HG02623 (cell line): Measurements from ENCODE around the gene TLE2.
"Not testable (repeated sequence)": the region's sequence is repeated elsewhere in the genome, so short reads cannot be mapped to it uniquely, and the experiment has no call there.

Experiments used
- ATAC-seq: cut with Tn5 transposase; IDR thresholded peaks from one replicate; pipeline ENCODE4 v1.9.1; 2021; ENCODE audit warnings: moderate library complexity; ENCODE audit not compliant: unreplicated experiment

TLE2 gene

DNA sequence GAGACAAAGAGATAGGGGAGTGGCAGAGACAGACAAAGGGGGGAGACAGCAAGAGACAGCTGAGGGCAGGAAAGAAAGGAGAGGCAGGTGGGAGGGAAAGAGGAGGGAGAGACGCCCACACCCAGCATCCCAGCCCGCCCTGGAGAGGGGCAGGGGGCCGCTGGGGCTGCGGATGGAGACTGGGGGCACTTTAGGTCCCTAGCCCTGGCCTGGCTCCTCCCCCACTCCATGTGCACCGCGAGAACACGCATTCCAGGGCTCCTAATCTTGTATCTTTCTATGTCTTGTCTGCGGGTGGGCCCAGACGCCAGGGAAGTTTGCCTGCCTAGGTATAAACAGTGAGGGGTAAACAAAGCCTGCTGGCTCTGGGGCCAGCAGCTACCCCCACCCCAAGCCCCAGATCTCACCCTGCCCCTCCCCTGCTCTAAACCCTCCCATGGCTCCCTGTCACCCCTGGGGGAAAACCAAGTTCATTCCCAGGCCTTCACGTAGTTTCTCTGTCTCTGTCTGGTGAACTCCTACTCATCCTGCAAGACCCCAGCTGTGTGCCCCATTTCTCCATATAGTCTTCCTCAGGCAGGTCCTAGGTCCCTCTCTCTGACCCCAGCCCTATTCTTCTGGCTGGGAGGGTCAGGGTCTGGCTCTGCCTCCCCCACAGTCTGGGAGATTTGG, 27.5 kb upstream of the TLE2 start:
- no peak for ATAC-seq

DNA sequence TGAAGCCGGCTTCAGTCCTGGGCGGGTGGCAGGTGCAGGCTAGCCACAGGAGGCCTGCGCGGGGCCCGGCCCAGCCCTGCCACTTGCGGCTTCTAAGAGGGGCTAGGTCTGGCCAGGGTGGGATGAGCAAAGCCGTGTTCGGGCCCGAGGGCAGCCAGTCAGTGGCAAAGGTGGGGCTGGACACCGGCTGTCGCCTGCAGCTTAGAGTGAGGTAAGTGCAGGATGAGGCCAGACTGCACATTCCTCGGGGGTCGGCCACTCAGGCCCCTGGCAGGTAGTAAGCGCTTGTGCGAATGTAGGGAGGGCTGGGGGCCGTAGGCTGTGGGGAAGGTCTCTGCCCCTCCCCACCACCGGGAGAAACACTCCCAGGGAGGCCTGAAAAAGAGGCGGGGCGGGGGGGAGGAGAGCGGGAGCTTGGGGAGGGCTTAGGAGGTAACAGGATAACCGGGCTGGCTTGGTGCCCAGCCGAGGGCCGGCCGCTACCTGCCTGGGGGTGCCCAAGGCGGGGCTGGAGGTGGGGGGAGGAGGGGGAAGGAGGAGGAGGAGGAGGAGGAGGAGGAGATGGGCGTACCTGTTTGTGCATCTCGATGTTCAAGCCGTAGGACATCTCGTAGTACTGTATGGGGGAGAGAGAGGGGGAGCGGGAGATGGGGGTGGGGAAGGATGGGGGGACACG, 26.8 kb upstream of the TLE2 start:
- no peak for ATAC-seq

DNA sequence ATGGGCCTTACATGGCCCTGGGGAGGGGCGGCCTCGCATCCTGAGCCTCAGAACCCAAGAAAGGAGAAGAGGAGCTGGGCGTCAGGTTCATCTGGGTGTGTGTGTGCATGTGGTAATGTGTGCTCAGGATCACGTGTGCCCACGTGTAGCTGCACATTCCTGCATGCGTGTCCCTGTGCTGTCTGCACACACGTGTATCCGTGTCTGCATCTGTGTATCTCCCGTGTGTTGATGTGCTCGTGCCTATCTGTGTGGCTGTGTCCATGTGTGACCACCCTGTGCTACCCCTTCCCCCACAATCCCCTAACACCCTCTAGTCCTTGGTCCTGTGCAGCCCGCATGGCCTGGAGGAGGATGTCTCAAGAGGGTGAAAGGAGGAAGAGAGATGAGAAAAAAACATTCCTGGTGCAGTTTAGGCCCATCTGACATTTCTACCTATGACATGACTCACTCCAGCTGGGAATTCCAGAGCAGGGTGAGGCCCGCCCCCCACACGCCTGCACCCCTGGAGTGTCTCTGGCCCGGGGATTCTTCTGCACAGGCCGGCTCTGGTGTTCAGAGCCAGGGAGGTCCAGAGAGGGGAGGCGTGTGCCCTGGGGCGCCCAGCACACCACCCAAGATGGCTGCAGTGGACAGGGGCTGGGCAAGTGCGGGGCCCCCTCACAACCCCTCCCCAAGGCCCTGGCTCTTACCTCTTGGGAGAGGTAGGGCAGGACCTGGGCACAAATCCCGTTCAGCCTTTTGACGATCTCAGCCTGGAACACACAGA, 26.1 kb upstream of the TLE2 start:
- no peak for ATAC-seq

DNA sequence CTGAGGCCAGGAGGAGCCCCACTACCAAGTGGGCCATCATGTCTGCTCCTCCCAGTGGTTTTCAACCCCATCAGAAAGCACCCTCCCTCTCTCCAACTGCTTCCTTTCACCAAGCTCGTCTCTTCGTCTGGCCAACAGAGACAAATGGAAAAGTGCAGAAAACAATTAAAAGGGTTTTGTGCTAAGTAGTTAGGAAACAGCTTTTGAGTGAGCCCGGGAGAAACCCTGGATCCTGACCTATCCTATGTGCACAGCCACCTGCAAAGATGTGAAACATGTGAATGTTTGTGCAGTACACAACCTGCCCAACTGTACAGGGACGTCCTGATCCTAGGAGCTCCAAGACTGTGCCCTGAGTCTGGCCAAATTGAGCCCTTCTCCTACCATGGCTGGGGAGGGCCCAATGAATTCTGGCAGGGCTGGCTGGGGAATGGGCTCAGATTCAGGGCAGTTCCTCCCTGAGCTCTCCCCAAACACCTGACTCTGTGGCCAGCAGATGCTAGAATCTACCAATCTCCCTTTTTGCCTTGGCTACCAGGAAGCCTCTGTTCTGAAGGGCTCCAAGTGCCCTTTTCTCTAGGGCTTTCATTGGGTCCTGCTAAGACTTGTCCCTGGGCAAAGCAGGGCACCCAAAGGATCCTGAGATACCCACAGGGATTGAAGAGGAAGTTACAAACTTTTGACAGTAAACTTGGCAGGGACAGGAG, 25.3 kb upstream of the TLE2 start:
- no peak for ATAC-seq

DNA sequence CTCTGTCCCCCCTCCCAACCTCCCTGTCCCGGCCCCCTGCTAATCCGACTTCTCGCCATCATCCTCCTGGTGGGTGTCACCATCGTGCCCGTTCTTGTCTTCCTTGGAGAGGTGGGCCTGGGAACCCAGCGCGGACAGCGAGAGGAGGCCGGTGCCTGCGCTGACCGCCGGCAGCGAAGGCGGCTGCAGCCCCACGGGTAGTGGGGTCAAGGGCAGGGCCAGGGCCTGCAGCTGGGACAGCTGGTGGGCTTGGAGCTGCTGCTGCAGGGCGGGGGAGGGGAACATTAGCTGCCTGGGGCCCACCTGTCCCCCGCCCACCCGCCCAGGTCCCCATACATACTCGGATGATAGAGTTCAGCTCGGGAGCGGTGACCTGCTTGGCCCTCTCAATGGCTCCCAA, 24.7 kb upstream of the TLE2 start:
- ATAC-seq = no peak

DNA sequence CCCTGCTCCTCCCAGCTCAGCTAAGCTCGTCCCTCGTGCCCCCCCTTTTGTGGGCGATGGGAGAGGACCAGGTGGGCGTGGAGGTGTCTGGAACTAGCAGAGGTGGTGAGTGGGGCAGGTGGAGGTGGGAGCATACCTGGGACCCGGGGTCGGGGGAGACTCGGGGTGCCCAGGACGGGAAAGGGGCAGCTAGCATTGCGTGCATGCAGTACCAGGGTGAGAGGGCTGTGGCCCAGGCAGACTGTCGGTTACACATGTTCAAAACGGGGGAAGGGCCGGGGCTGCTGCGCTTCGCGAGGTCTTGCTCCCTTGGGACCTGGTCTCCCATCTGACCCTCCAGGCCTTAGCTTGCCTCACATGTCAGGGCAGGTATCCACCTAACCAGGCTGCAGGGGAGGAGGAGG, 24.1 kb upstream of the TLE2 start:
- ATAC-seq = no peak

DNA sequence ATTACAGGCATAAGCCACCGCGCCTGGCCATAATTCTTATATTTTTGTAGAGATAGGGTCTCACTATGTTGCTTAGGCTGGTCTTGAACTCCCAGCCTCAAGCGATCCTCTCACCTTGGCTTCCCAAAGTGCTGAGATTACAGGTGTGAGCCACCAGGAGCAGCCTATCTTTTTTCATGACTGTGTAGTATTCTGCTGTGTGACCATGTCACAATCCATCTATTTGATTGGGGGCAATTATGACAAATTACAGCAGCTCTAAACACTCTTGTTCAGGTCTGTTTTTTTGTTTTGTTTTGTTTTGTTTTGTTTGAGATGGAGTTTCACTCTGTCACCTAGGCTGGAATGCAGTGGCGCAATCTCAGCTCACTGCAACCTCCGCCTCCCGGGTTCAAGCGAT, 20.9 kb upstream of the TLE2 start:
- ATAC-seq = not testable (repeated sequence)

DNA sequence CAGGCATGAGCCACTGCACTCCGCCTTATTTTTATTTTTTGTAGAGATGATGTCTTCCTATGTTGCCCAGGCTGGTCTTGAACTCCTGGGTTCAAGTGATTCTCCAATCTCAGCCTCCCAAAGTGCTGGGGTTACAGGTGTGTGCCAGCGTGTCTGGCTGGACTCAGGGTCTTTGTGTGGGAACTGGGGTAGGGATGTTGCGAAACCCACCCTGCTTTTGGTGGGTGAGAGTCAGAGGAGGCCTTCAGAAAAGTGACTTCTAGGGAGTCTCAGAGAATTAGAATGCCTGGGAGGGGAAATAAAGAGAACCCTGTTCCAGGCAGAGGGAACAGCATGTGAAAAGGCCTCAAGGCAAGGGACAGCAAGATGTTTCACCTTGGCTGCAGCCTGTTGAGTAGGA, 20.0 kb upstream of the TLE2 start:
- ATAC-seq = no peak

DNA sequence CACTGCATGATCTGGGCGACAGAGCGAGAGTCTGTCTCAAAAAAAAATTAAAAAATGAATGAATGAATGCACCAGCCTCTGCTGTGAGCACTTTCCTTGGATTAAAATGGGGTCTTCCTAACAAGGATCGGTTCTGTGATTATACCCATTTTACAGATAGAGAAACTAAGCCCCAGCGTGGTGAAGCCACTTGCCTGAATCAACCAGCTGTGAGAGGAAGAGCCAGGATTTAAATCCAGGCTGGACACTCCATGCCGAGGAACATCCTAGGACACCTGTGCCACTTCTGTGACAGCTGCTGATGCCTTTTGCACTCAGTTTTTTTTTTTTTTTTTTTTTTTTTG, 19.1 kb upstream of the TLE2 start:
- no peak for ATAC-seq

DNA sequence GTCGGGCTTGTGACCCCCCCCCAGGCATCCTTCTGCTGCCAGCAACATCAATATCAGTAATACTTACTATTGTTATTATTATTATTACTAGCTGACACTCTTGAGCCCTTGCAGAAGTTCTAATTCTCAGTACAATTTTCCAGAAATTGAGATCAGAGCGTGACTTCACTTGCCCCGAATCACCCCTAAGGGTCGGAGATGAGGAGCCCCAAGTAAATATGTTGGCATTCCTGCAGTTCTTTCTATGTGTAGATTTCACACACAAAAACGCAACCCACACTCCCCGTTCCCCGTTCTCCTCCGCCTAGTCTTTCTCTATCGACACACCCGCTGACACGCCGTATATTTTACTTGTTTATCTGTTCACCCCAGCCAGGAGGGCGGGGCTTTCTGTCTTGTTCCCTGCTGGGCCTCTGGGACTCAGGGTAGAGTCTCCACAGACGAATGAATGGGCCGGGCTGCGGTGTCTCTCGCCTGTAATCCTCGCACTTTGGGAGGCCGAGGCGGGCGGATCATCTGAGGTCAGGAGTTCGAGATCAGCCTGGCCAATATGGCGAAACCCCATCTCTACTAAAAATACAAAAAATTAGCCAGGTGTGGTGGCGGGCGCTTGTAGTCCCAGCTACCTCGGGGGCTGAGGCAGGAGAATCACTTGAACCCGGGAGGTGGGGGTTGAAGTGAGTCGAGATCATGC, 18.6 kb upstream of the TLE2 start:
- ATAC-seq = no peak

DNA sequence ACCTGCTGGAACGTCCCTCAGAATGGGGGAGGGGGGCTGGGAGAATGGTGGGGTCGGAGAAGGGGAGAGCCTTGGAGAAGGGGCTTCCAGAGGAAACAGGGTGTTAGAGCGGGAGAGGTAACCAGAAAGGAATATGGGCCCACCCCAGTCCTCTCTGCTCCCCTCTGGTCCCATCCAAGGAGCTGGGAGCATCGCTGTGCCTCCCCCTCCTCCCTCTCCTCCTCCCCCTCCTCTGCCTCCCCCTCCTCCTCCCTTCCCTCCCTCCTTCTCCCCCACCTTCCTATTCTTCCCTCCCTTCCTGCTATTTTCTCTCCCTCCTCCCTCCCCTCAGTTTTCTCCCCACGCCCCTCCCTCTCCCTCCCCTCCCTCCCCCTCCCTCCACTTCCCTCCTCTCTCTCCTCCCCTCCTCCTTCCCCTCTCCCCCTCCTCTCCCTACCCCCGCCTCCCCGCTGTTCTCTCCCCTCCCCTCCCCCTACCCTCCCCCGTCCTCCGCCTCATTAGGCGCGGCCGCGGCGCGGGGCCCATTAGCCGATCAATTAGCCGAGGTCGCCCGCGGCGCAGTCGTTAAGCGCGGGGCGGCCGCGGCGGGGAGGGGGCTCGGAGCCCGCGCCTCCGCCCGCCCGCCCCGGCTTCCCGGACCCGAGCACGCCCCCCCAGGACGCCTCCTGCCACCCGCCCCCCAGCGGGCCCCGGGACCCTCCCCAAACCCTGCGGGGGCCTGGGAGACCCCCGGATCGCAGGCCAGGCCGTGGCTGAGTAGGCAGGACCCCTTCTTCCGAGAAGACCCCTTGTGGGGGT, 17.8 kb upstream of the TLE2 start:
- ATAC-seq = no peak

DNA sequence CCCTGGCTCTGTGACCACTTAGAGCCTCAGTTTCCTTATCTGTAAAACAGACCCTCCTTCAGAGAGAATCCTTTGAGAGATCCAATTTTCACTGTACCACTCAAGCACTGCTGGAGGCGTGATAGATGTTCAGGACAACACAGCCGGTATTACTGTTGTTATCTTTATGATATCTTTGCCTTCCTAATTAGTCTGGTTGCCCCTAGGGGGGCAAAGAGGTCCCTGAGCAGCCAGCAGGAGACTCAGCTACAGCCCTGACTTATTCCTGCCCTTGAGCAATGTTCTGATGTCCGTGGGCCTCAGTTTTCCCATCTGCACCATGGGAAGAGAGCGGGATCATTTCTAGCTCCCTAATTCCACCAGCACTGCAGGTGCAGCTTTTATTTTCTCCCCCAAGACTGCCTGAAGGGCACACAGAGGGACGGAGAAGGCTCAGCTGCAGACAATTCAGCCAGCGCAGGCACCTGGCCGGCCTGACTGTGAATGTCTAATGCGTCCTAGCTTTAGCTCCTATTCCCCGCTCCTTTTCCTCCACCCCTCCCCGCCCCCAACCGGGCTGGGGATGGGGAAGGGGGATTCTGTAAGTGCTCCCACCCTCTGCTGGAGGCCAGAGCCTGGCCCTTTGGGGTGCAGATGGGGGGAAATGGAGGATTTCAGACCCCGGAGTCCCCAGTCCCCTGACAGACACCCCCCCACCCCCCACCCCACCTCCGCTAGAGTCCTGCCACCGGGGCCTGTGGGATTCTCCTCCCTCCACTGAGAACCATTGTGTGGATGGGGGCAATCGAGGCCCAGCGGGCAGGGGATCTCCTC, 17.0 kb upstream of the TLE2 start:
- no peak for ATAC-seq

DNA sequence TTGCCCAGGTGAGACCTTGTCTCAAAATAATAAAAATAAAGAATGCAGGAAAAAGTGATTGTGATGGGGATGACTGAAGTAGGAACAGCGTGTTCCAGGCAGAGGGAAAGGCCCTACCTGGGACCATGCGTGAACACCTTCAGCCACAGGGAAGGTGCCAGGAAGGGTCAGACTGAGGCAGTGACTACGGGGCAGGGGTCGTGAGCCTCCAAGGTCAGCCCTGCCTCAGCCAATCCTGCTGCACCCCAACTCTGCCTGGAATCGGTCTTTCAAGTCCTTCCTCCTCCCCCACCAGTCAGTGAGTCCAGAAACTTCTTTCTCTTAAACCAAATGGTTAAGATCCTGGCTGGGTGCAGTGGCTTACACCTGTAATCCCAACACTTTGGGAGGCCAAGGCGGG, 16.1 kb upstream of the TLE2 start:
- no peak for ATAC-seq

DNA sequence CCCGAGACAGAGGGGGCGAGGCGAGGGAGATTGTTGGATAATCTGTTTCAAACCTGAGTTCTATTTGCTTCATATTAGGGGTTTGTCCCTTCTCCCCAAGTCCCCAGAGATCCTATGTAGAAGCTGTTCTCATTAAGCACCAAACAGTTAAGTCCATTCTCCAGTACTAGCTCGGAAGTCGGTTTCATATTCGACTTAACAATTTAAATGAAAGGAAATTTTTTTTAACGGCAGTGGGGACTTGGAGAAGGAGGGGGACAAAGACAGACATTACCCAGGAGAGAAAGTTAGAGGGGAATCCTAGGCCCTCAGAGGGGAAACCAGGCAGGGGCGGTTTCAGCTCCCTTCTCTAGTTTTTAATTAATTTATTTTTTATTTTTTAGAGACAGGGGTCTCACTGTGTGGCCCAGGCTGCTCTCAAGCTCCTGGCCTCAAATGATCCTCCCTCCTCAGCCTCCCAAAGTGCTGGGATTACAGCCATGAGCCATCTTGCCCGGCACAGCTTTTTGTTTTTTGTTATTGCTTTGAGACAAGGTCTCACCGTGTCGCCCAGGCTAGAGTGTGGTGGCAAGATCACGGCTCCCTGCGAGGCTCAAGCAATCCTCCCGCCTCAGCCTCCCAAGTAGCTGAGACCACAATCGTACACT, 13.7 kb upstream of the TLE2 start:
- ATAC-seq = no peak

DNA sequence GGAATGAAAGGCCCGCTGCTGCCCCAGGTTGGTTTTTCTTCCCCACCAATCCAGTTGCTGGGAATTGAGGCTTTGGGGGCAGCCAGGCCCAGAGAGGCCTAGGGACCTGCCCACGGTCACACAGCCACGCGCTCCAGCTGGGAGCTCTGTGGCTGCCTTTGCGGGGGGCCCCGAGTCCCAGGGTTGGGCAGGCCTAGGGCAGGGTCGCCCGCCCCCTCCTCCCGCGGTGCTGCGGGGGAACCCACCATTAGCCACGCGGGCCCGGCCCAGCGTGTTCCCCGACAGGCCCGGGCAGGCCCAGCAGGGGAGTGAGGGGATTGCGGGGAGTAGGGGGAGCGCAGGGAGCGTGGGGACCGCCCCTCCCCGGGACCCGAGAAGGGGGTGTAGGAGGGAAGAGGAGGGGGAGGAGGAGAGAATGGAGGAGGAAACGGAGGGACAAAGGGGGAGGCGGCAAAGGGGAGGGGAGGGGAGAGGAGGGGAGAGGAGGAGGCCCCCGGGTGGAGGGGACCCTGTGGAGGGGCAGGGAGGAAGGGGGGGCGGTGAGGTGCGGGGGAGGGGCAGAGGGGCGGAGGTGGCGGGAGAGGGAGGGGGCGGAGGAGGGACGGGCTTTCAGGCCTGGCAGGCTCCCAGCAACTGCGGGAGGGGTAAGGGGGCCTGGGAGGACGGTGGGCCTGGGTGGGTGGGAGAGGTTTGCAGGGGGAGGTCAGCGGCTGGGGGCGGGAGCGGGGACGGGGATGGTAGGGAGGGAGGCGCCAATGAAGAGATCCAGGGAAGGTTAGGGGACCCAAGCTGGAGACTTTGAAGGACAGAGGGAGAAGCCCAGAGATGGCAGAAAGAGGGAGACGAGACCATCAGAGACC, 12.9 kb upstream of the TLE2 start:
- ATAC-seq = no peak

DNA sequence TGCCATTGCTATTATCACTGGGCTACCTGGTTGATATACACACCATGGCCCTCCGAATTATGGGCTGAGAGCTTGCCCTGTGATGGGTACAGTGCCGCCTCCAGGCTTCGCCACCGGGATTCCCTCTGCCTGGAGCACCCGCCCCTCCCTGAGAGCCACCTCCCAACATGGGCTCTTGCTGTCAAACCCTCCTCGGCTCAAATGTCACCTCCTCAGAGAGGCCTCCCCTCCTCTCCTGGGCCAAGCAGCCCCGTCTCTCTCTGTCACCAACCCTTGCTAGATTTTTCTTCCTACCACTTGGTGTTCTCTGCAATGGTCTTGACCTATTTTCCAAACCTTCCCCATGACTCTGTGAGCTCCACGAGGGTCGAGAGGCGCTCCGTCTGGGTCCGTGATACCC, 12.2 kb upstream of the TLE2 start:
- ATAC-seq = no peak

DNA sequence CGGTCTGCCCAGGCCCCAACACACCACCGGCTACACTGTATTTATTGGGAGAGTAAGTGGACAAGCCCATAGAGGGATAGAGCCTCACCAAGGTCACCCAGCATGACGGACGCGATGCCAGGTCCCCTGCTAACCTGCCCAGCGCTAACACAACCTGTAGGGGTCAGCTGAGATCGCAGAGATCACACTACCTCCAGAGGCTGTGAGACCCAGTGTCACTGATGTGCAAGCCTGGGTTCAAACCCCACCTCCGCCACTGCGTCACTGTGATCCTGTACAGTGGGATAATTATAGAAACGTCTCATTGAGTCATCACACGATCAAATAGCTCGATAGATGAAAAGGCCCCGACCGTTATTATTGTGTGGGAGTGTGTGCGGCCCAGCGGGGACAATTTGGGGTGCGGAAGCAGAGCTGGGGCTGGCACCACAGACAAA, 10.6 kb upstream of the TLE2 start:
- no peak for ATAC-seq

DNA sequence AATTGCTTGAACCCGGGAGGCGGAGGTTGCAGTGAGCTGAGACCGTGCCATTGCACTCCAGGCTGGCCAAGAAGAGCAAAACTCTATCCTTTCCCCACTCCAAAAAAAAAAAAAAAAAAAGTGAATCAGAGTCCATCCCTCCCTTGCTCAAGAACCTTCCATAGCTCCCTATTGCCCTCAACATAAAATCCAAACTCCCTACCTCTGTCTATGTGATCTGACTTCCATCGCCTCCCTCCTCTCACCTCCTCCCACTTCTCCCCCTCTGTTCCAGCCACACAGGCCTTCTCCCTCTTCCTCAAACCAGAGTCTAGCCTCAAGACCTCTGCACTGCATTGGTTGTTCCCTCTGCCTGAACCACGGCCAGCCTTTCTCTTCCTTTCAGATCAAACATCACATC, 10.0 kb upstream of the TLE2 start:
- ATAC-seq = no peak
